ENCODE measurements around the gene AGAP2. TPM values are rescaled to one million over a fixed set of nuclear protein-coding genes. Genes with fewer than 3 reads are reported as not detected.

Gene AGAP2
- total RNA-seq, 1 experiment from 2014 or later: 5.3 TPM

GRCh38 chr12:57732270-57732669 is 6.3 kb downstream of the AGAP2 start:
- H4K91ac ChIP-seq (ENCODE audit: insufficient read length, low read depth, low read length): no peak overlapping the region
- no peak overlapping the region for H3K27ac ChIP-seq (ENCODE audit: insufficient read length, low read depth, low read length)
- no CpG with 5 or more reads among the region's 4 CpGs for WGBS (ENCODE audit: extremely low coverage, insufficient read length, low lambda C conversion rate)
- H3K27me3 Mint-ChIP-seq (ENCODE audit: low read depth): peaks cover 99% of the 10 kb centered on the region
- H3K79me1 ChIP-seq (ENCODE audit: insufficient read depth, low read depth, low read length, poor library complexity, severe bottlenecking): no peaks in the 10 kb centered on the region
- H2BK15ac ChIP-seq (ENCODE audit: low read depth, low read length): no peak overlapping the region
- H3K79me2 ChIP-seq (ENCODE audit: insufficient read depth, low read length): no peaks in the 10 kb centered on the region
- H3K4ac ChIP-seq (ENCODE audit: low read depth, low read length): no peak overlapping the region
- H3K56ac ChIP-seq (ENCODE audit: insufficient read length, low read depth, low read length): no peak overlapping the region
- H3K23me2 ChIP-seq (ENCODE audit: insufficient read length, low read depth, low read length, poor library complexity, severe bottlenecking): peaks cover 7% of the 10 kb centered on the region
- no peaks in the 10 kb centered on the region; a peak in 1 of 5 replicates for H3K9me3 Mint-ChIP-seq
- no peak for DNase-seq
- no peaks in the 10 kb centered on the region for H3K9me3 ChIP-seq (ENCODE audit: control insufficient read depth, low read depth, low read length)
- peaks cover 39% of the 10 kb centered on the region for H3K27me3 ChIP-seq (ENCODE audit: insufficient read depth, low read length)
- no peak overlapping the region for H2BK12ac ChIP-seq (ENCODE audit: insufficient read length, low read depth, low read length)
- H3T11ph ChIP-seq (ENCODE audit: low read length): no peak overlapping the region
- no peak overlapping the region for H2AFZ ChIP-seq (ENCODE audit: low read length)
- no peak overlapping the region for H3K18ac ChIP-seq (ENCODE audit: insufficient read length, low read depth, low read length)
- H3K9ac ChIP-seq (ENCODE audit: extremely low read depth, insufficient read length, low read length): no peak overlapping the region
- H3K4me1 ChIP-seq (ENCODE audit: insufficient read depth, low read length): no peaks in the 10 kb centered on the region; the same call in 1 of the 2 replicates
- H2BK5ac ChIP-seq (ENCODE audit: insufficient read length, low read length): no peak overlapping the region
- peak overlapping the region in 1 of 2 experiments; percentile 7; a peak in 1 of 5 replicates for H3K4me3 Mint-ChIP-seq
- H3K4me1 Mint-ChIP-seq: peaks cover 16 to 28% of the 10 kb centered on the region in 2 experiments
- no peak overlapping the region; a peak in 1 of 7 replicates for H3K27ac Mint-ChIP-seq
- no peak overlapping the region for H2BK20ac ChIP-seq (ENCODE audit: low read depth, low read length, poor library complexity, severe bottlenecking)
- no peak overlapping the region for H3K23ac ChIP-seq (ENCODE audit: insufficient read length, low read depth, low read length)
- H4K8ac ChIP-seq (replicated peaks; ENCODE audit: insufficient read length, low read depth, low read length): no peak overlapping the region
- H4K5ac ChIP-seq (ENCODE audit: insufficient read length, low read depth, low read length): no peak overlapping the region
- H2BK120ac ChIP-seq (ENCODE audit: low read depth, low read length, poor library complexity, severe bottlenecking): no peak overlapping the region
- no peak overlapping the region for H3K14ac ChIP-seq (ENCODE audit: insufficient read depth, low read length)
- TF ChIP-seq CTCF (conservative IDR thresholded peaks at IDR 0.05): no peak
- no peak overlapping the region for H3K4me2 ChIP-seq (ENCODE audit: insufficient read depth, insufficient read length, low read length)
- no peaks in the 10 kb centered on the region for H3K36me3 Mint-ChIP-seq (ENCODE audit: insufficient read depth in 1 of 3, low read depth in 3 of 3)
- no peak overlapping the region for H2AK5ac ChIP-seq (ENCODE audit: insufficient read length, low read length)
- peaks cover 2% of the 10 kb centered on the region for H4K20me1 ChIP-seq (ENCODE audit: control insufficient read depth, insufficient read depth, insufficient read length)

Measured in H9 (cell line).